DOHH2 (cell line): ENCODE measurements around the gene SPIN1.
"Not testable (repeated sequence)": the region's sequence is repeated elsewhere in the genome, so short reads cannot be mapped to it uniquely, and the experiment has no call there.

Experiments
- CTCF ChIP-seq: fragments of 200-600 bp; sonication (generic); IDR thresholded peaks from one replicate; pipeline ENCODE4 v1.5.1; 2014; ENCODE audit warnings: antibody characterized with exemption, mild to moderate bottlenecking, low read depth, low read length; ENCODE audit not compliant: poor library complexity, severe bottlenecking
- EZH2phosphoT487 ChIP-seq: fragments of 200-600 bp; sonication (generic); IDR thresholded peaks from 2 replicates; pipeline ENCODE4 v1.6.1; 2017; ENCODE audit warnings: borderline replicate concordance, mild to moderate bottlenecking, antibody characterized with exemption, low read length, moderate library complexity, mixed read lengths

GRCh38 chr9:88350354-88350753 is 37.9 kb upstream of the SPIN1 start:
- not testable (repeated sequence) for TF ChIP-seq CTCF, EZH2phosphoT487
